PC-3 (cell line): Measurements from ENCODE around the gene PLEKHM2.

Experiments
- CTCF ChIP-seq: fragments of 300-600 bp; sonication (generic); conservative IDR thresholded peaks from 2 replicates; pipeline ENCODE4 v1.5.1; 2017; ENCODE audit warnings: antibody characterized with exemption, low read depth, mild to moderate bottlenecking, low read length
- EZH2 ChIP-seq: fragments of 300-600 bp; sonication (generic); IDR thresholded peaks from one replicate; pipeline ENCODE4 v1.6.1; 2017; ENCODE audit warnings: antibody characterized with exemption, mild to moderate bottlenecking, low read length; ENCODE audit not compliant: unreplicated experiment

GRCh38 chr1:15708486-15709137, 24.5 kb downstream of the PLEKHM2 start:
- TF ChIP-seq CTCF (no peak), EZH2 (no peak)
